HG03521 (cell line): Measurements from ENCODE around the gene MAPKAPK5.
"Not testable (repeated sequence)": the region's sequence is repeated elsewhere in the genome, so short reads cannot be mapped to it uniquely, and the experiment has no call there.

Source experiments
- ATAC-seq: cut with Tn5 transposase; IDR thresholded peaks from one replicate; pipeline ENCODE4 v1.9.1; 2021; ENCODE audit warnings: mild to moderate bottlenecking, moderate library complexity; ENCODE audit not compliant: unreplicated experiment

MAPKAPK5 gene

DNA sequence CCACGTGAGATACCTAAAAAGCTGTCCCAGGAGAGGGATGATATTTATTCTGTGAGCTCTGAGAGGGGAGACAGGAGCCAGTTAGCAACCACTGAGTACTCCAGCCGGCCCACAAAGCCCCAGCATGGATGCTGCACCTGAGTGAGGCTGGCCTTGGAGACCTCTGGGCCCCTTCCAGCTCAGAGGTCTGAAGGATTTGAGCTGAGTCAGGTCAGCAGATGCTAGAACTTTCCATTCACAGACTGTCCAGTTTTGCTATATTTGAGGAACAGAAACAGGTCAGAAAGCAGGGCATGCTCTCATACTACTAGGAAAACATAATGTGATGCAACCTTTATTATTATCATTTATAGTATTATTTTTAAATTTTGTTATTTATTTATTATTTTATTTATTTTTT is 15.0 kb upstream of the MAPKAPK5 start:
- no peak for ATAC-seq

GRCh38 chr12:111827907-111828306 is 14.1 kb upstream of the MAPKAPK5 start:
- no peak for ATAC-seq

DNA sequence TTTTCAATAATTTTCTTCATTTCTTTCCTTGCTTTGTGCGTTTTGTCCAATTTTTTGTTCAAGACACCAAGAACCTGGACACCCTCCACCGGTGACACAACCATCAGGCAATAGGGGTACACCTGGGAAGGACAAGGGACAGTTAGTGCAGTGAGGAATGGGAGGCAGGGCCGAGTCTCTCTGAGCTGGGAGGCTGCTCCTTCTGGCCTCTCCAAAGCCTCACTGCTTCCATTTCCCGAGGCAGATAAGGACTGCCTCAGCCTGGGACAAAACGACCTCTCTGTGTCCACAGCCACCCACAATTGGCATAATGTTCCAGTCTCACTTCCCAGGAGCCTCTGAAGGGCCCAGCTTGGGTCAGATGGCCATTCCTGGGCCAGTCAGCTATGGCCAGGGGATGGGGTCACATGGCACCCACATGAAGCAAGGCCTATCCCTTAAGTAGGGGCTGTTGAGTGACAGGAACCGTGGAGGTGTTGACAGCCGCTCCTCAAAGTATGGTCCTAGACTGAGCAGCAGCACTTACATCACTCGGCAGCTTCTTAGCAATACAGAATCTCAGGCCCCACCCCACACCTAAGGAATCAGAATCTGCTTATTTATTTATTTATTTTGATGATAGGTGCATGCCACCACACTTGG is 13.6 kb upstream of the MAPKAPK5 start:
- no peak for ATAC-seq

DNA sequence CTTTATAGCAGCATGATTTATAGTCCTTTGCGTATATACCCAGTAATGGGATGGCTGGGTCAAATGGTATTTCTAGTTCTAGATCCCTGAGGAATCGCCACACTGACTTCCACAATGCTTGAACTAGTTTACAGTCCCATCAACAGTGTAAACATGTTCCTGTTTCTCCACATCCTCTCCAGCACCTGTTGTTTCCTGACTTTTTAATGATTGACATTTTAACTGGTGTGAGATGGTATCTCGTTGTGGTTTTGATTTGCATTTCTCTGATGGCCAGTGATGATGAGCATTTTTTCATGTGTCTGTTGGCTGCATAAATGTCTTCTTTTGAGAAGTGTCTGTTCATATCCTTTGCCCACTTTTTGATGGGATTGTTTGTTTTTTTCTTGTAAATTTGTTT is 12.4 kb upstream of the MAPKAPK5 start:
- not testable (repeated sequence) for ATAC-seq

GRCh38 chr12:111834740-111835386 is 7.2 kb upstream of the MAPKAPK5 start:
- not testable (repeated sequence) for ATAC-seq

DNA sequence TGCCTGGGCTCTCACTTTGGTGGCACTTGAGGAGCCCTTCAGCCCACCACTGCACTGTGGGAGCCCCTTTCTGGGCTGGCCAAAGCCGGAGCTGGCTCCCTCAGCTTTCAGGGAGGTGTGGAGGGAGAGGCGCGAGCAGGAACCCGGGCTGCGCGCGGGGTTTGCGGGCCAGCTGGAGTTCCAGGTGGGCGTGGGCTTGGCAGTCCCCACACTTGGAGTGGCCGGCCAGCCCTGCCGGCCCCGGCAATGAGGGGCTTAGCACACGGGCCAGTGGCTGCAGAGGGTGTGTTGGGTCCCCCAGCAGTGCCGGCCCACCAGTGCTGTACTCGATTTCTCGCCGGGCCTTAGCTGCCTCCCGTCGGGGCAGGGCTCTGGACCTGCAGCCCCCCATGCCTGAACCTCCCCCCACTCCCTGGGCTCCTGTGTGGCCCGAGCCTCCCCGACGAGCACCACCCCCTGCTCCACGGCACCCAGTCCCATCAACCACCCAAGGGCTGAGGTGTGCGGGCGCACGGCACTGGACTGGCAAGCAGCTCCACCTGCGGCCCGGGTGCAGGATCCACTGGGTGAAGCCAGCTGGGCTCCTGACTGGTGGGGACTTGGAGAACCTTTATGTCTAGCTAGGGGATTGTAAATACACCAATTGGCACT is 6.4 kb upstream of the MAPKAPK5 start:
- ATAC-seq, result not testable (repeated sequence)

GRCh38 chr12:111838353-111838752 is 3.7 kb upstream of the MAPKAPK5 start:
- no peak for ATAC-seq

DNA sequence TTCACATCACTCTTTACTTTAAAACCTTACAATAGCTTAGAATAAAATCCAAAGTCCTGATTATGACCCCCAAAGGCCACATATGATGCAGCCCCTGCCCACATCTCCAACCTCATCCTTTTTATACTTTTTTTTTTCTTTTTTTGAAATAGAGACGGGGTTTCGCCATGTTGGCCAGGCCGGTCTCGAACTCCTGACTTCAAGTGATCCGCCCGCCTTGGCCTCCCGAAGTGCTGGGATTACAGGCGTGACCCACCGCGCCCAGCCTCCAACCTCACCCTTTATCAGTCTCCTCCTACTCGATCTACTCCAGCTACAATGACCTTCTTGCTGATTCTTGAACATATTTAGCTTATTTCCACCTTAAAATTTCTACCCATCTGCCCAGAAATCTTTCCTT is 1.2 kb upstream of the MAPKAPK5 start:
- ATAC-seq, result no peak

GRCh38 chr12:111841236-111841749 is 735 bp upstream of the MAPKAPK5 start:
- ATAC-seq, result peak; percentile 3

GRCh38 chr12:111842556-111843396 is 748 bp downstream of the MAPKAPK5 start:
- ATAC-seq, result peak; percentile 15

DNA sequence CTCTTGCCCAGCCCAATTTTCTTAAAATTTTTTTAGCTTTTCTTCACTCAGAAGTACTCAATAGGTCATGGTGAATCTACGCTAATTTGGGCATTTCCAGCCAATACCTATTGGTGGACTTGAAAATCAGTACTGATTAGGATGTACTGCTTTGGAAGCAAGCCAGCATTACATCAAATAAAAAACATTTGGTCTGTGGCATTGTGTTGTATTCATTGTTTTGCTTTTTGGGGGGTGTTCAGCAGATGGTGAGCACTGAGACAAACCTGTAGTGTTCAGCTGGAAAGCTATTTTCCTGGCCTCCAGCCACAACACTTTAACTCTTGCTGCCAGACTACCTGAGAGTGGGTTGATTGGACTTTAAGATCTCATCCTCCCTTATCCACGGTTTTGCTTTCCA is 4.0 kb downstream of the MAPKAPK5 start:
- ATAC-seq, result no peak

- no peak for ATAC-seq
These were observed 8.5 kb downstream of the MAPKAPK5 start for GRCh38 chr12:111850526-111850925.

DNA sequence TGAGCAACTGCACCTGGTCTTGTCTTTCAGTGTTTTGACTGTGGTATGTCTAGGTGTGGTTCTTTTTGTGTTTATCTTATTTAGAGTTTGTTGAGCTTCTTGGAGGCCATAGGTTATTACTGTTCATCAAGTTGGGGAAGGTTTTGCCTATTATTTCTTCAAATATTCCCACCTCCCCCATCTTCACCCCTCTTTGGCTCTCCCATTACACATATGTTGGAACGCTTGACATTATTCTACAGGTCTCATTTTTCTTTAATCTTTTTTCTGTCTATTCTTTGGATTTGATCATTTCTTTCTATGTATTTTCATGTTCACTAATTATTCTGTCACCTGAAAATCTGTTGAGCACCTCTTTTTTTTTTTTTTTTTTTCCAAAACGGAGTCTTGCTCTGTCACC is 16.2 kb downstream of the MAPKAPK5 start:
- ATAC-seq, result no peak

- ATAC-seq, result no peak
These were observed 16.8 kb downstream of the MAPKAPK5 start for GRCh38 chr12:111858778-111859177.

DNA sequence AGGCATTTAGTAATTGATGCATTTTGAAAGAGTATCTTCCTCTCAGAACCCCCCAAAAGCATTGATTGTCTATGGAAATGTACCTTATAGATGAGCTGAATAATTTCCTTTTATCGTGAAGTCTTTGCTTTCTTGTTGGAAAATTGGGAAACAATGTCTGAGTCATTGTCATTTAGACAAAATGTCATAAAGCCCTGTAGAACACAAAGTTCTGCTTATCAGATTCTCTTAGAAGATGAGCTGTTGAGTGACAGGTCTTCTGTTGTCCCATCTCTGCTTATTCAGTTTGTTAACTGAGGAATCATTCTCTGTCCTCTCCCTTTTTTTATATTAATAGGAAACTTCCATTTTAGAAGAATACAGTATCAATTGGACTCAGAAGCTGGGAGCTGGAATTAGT is 22.9 kb downstream of the MAPKAPK5 start:
- ATAC-seq, result no peak

- no peak for ATAC-seq
These were observed 25.5 kb downstream of the MAPKAPK5 start for GRCh38 chr12:111867531-111867930.

- no peak for ATAC-seq
These were observed 26.9 kb downstream of the MAPKAPK5 start for GRCh38 chr12:111868676-111869588.

DNA sequence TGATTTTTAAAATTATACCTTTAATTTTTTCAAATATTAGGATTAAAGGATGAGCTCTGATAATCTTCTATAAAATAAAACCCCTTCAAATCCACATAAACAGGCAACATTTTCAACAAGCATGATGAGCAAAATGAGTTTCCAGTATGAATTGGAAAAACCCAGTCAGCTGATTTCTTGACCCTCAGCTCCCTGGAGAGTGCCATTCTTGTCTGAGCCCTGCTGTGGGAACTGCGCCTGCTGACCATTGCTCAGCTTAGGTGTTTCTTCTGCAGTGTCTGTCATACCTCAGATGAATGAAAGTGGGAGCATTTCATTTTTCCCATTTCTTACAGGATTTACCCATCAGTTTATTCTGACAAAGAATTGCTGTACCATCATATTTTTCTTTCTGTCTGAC is 27.6 kb downstream of the MAPKAPK5 start:
- no peak for ATAC-seq

DNA sequence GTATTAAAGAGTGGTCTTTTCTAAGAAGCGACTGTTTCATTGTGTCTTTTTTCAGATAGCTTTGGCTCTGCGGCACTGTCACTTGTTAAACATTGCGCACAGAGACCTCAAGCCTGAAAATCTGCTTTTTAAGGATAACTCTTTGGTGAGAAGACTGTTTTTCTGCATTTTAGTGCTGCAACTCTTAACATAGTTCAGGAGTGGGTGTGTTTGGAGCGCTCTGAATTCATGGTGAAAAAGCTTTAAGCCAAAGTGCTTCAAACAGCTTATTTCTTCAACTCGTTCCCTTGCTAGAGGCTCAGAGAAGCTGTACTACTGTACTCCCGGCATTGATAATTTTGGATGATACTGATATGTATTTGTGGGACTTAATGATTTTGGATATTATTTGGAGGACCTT is 28.2 kb downstream of the MAPKAPK5 start:
- no peak for ATAC-seq

- no peak for ATAC-seq
These were observed 28.7 kb downstream of the MAPKAPK5 start for GRCh38 chr12:111870706-111871105.
